ENCODE measurements around the gene GNL3.

The GNL3 gene

GRCh38 chr3:52688266-52688665, 2.4 kb downstream of the GNL3 start:
- DNase-seq (ENCODE audit: low read depth): no peak

DNA sequence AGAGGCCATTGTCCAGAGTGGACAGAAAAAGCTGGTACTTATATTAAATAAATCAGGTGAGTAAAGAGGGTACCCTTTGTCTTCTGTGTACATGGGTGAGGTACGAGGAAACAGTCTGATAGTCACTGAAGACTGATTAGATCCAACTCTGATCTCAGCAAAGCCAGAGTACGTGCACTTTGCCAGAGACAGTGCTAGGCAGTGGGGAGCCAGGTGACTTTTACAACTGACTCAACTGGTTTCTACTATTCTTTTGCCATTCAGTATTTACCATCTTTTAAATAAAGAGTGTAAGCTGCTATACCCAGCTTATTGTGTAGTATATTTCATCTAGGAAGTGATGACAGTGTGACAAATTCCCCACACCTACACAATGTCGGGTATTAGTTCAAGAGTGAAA, 3.3 kb downstream of the GNL3 start:
- no peak for DNase-seq (ENCODE audit: low read depth)

GRCh38 chr3:52690560-52690959, 4.7 kb downstream of the GNL3 start:
- no peak for DNase-seq (ENCODE audit: low read depth)

GRCh38 chr3:52693071-52693470, 7.2 kb downstream of the GNL3 start:
- DNase-seq (ENCODE audit: low read depth): no peak

GRCh38 chr3:52694528-52695189, 8.8 kb downstream of the GNL3 start:
- DNase-seq (ENCODE audit: low read depth): no peak

DNA sequence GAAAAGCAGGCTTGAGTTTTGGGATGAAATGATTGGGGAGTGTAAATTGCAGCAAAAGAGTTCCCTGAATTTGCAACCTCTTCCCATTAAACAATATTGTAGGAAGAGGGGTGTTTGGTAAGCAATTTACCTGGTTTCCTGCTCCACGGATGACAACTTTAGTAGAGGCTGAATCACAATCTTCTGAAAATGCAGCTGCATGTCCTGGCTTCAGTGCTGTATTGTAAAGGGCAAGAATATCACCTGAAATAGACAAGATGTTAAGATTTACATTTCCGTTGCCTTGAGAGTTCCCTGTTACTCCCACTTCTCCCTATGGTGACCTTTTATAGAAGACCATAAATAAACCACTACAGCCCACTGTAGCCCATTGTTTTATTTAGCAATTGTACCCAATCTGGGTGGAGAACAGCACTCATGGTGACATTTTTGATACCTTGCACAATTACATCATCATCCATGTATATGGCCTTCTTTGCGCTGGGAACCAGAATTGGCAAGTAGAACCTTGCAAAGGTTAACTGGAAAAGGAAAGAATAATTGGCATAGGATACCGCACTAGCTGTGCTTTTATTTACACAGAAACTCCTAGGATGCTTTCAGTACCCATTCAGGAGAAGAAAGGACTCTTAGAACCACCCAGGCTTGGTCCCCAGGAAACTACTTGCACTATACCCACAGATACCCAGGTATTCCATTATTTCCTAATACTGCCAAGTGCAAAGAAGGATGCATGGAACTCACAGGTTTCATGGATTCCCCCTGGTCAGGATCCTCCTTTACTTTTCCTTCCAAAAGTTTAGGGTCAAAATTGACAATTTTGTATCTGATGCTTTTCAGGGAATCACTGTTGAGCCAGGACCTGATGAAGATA, 10.2 kb downstream of the GNL3 start:
- no peak for DNase-seq (ENCODE audit: low read depth)

DNA sequence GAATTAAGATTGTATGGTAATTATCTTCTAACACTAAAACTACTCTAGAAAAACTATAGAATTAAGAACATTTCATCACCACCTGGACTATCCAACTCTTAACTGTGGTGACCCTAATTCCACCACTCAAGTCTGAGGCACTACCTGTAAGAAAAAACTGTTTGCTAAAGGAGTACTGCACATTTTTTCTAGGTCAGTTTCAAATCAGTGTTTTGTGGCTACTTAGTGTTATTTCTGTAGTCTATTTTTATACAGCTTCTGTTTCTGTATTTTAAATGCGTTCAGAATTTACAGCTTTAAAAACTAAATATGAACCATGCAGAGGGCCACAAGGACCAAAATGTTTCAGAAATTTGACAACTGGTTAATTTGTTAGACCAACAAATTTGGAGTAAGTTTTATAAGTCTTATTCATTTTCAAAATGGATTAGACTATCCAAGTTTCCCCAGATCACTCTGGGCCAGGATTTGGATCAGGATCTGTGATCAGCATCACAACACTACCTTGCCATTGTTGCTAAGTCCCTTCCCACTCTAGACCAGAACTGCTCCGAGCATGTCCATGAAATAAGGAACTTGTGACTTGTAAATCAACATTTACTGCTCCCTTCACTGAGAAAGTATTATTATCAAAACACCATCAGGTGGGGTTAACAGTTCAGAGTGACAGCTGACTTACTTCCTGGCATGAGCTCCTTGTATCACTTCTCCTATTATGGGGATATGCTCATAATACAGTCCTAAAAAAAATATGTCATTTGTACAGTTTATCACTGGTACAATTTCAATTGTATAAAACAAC, 11.2 kb downstream of the GNL3 start:
- no peak for DNase-seq (ENCODE audit: low read depth)

- DNase-seq (ENCODE audit: low read depth): no peak
Observed at GRCh38 chr3:52697632-52697965, 11.8 kb downstream of the GNL3 start.

- no peak for DNase-seq (ENCODE audit: low read depth)
Observed at GRCh38 chr3:52703341-52703740, 17.5 kb downstream of the GNL3 start.

DNA sequence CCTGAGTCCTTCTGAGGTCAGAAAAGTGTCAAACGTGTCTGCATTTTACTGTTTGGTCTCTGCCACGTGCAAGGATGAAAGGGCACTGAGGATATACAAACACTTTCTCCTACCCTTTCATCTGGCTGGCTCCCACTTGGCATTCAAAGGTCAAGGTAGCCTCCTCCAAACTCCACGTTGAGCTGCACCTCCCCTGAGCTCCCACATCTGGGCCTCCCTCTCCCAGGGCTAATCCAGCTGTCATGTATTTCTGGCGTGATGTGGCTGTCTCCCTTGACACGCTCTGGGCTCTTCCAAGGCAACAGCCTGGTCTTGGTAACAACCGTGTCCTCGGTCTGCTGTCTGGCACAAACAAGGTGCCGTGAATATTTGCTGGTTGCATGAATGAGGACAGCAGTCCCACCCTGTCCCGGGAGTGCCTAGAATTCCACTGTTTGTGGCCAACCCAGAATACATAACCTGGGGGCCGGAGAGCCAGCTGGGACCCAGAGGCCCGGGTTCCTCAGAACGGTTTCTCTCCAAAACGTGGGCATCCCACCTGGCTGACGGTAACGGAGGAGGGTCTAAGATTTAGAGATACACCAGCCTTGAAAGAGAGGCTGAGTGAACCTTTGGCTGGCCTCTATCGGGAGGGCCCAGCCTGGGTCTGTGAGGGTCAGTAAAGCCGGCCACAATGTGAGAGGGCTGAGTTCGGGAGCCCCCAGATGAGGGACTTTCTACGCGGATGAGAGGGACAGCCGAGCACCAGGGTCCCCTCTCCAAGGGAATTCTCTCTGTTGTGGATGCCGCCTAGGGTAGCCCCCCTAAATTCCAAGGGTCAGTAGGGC, 19.0 kb downstream of the GNL3 start:
- DNase-seq (ENCODE audit: low read depth): no peak

DNA sequence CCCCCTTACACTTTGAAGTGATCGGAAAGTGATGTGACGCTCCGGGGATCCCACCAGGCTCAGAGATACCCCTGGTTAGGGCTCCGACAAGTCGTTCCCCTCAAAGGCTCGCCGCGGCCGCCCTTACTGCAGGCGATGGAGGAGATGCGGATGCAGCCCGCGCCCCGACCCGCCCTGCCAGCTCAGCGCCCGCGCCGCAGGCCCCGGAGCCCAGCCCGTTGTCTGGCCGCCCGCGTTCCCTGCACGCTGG, 19.5 kb downstream of the GNL3 start:
- no peak for DNase-seq (ENCODE audit: low read depth)

DNA sequence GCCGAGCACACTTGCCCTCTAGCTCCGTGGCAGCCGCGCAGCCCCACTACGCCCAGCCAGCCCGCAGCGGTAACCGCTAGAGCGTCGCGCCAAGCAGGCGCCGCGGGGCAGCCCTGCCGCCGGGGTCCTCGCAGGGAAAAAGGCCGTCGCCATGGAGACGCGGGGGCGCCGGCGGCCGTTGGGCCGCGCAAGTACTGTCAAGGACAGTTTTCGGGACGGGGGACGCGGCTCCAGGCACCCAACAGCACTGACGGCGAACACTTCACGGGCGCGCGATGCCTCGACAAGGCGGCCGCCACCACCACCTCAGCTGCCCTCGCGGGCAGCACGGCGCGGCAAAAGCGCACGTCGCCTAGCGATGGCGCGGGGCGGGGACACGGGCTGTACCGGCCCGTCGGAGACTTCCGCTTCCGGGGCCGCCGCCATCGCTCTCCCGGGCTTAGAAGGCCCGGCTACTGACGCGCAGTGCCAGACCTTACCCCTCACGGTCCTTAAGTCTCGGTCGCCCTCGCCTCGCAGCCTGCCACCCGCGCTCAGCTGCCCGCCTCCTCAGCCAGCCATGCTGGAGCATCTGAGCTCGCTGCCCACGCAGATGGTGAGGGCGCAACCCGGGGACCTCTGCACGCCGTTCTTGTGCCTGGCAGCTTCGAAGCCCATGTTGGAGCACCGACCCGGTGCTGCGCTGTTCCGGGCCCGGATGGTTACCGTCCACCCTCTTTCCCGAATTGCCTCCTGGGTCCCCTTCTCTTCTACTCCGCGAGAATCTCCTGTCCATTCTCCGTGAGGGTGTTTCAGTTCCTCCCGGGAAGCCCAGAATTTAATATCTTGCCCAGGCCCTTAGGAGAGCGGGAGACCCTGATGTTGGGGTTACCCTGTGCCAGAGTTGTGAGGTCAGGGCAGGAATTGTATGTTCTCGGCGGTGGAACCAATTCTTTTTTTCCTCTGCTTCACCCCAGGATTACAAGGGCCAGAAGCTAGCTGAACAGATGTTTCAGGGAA, 20.2 kb downstream of the GNL3 start, which contains the start of the genes GLT8D1 and SPCS1:
Gene GLT8D1 (minus strand): TSS at position 104 of the 999 bp plus-strand sequence. CDS start 5,331 bp downstream, outside the sequence.
Gene SPCS1 (plus strand): TSS at position 419 of the 999 bp plus-strand sequence. CDS start 141 bp downstream, at position 560.
- peak; percentile 84 for DNase-seq (ENCODE audit: low read depth)

DNA sequence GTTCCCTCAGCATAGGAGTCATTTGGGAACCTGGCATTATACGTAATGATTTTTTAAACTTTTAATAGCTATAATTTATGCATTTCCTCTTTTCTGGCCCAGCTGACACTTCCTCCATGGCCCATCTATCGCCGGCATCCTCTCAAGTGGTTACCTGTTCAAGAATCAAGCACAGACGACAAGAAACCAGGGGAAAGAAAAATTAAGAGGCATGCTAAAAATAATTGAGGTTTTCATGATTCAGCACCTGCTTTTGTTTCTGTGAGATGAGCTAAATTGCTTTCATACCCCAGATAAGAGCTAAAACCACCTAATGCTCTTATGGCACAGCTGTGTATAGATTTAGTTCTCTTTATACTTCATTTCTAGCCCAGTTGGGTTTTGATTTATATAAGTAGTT, 21.8 kb downstream of the GNL3 start:
- no peak for DNase-seq (ENCODE audit: low read depth)

DNA sequence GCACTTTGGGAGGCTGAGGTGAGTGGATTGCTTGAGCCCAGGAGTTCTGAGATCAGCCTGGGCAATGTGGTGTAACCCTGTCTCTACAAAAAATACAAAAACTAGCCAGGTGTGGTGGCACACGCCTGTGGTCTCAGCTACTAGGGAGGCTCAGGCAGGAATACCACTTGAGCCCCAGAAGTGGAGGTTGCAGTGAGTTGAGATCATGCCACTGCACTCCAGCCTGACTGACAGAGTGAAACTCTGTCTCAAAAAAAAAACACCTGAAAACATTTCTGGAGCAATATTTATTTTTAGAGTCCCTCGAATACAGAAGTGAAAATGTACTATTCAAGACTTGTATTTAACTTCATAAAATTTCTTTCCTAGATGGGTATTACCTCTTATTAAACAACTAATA, 24.7 kb downstream of the GNL3 start:
- DNase-seq (ENCODE audit: low read depth): no peak

GRCh38 chr3:52712291-52713212, 26.7 kb downstream of the GNL3 start:
- no peak for DNase-seq (ENCODE audit: low read depth)

DNA sequence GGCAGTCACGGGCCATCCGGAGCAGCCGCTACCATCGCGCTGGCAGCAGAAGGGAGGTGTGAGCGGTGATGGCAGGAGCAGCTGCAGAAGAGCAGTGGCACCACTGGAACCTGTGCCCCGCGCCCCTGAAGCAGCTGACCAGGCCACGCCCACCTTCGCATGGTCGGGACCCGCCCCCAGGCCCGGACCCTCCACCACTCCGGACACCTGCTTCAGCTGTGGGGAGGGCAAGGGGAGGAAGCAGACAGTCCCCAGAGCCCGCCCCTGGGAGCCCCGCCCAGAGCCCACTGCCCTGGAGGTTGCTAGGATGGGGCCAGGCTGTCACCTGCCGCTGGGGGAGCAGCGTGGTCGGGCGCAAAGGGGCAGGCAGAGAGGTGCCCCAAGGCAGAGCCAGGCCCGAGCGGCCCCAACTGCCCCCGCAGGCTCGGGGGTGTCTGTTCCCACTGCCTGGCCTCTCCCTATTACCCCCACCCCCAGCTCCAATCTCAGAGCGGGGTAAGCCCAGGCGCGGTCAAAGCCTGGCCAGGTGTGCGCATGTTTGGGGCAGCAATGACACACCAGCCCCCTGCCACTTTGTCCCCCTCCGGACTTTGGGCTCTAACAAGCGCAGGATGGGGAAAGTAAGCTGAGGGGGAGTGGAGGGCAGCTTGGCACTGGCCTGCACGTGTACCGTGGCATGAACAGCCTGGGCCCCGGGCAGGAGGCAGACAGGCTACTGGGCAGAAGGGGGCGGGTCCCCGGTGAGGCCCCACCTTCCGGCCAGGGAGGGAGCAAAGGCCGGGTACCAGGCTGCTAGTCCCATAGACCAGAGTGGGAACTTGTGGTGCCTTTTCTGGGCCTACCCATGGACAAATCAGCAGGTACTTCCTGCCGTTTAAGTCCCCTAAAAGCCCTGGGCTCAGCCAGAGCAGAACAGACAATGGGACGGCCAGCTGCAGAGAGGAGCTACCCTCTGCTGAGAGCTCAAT, 28.8 kb downstream of the GNL3 start:
- no peak for DNase-seq (ENCODE audit: low read depth)

DNA sequence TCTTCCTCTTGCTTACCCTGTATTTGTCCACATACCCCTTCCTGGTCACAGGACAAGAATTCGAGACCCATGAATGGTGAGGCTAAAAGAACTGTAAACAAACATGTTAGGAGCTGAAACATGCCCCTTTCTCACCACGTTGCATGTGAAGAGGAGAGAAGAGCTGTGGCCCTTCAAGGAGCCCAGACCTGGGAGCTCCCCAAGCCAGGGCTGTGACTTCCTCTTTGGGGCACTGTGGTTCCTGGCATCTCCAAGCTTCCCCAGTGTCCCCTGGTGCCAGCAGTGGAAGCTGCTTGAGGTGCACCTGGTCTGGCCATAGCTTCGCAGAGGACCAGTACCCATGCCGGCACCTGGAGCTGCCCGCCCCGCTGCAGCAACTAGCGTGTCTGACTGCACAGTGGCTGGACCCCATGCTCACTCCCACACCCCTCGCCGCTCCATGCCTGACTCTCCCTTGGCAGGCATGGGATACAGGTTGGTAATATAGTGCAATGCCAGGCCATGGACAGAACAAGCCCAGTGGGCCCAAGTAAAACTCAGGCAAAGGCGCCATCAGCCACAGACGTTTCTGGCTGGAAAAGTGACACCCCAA, 30.0 kb downstream of the GNL3 start:
- no peak for DNase-seq (ENCODE audit: low read depth)

GRCh38 chr3:52719618-52720017, 33.8 kb downstream of the GNL3 start:
- DNase-seq (ENCODE audit: low read depth): no peak
